Epithelial cell of prostate (primary cell): Measurements from ENCODE around the gene GRIP1.

Source experiments
- DNase-seq: peaks from one replicate; pipeline ENCODE4 v3.0.0-alpha.2; 2011; ENCODE audit warnings: low read depth, low spot score
- H3K27ac ChIP-seq: fragments of 450-650 bp; 2 replicates; pipeline ENCODE4 v1.5.1; 2017; ENCODE audit warnings: mild to moderate bottlenecking

The GRIP1 gene, protein sequence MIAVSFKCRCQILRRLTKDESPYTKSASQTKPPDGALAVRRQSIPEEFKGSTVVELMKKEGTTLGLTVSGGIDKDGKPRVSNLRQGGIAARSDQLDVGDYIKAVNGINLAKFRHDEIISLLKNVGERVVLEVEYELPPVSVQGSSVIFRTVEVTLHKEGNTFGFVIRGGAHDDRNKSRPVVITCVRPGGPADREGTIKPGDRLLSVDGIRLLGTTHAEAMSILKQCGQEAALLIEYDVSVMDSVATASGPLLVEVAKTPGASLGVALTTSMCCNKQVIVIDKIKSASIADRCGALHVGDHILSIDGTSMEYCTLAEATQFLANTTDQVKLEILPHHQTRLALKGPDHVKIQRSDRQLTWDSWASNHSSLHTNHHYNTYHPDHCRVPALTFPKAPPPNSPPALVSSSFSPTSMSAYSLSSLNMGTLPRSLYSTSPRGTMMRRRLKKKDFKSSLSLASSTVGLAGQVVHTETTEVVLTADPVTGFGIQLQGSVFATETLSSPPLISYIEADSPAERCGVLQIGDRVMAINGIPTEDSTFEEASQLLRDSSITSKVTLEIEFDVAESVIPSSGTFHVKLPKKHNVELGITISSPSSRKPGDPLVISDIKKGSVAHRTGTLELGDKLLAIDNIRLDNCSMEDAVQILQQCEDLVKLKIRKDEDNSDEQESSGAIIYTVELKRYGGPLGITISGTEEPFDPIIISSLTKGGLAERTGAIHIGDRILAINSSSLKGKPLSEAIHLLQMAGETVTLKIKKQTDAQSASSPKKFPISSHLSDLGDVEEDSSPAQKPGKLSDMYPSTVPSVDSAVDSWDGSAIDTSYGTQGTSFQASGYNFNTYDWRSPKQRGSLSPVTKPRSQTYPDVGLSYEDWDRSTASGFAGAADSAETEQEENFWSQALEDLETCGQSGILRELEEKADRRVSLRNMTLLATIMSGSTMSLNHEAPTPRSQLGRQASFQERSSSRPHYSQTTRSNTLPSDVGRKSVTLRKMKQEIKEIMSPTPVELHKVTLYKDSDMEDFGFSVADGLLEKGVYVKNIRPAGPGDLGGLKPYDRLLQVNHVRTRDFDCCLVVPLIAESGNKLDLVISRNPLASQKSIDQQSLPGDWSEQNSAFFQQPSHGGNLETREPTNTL

DNA sequence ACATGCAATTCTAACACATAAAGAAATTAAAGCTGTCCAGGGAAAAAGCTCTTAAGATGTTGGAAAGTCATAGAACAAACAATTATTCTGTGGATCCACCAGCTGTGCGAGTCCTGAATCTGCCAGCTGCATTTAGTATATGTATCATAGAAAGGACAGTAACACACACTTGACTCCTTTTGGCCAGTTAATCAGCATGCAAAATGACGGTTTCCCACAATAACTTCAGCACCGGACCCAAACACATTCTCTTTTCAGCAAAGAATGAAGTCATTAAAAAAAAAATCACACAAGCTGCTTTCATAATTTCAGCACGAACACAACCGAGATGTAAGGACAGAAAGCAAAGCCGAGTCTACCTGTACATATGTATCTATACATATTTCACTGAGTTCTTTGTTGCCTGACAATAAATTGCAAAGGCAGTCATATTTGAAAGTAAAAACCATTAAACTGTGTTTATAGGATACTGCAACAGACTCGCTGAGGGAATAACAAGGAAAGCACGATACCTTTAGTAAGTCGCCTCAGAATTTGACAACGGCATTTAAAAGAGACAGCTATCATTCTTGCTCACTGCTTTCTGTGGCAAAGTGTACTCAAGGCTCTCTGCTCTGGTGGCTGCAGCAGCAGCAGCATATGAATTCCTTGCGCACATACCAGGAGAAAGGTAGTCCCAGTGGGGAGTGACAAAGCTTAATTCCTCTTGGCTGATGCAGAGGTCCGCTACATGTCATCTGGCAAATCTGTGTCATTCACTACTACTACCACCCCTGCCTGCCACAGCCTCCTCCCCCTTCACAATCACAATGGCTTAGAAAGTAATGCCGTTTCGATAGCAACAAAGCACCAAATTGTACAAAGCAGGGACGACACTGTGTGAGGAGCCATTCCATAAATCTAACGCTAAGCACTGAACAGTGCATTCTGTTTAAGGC is at the start of gene GRIP1:
TSS of gene GRIP1 (minus strand) at position 739 of the 938 bp plus-strand sequence. CDS start at position 567, 172 bp downstream.
- no peak for DNase-seq

DNA sequence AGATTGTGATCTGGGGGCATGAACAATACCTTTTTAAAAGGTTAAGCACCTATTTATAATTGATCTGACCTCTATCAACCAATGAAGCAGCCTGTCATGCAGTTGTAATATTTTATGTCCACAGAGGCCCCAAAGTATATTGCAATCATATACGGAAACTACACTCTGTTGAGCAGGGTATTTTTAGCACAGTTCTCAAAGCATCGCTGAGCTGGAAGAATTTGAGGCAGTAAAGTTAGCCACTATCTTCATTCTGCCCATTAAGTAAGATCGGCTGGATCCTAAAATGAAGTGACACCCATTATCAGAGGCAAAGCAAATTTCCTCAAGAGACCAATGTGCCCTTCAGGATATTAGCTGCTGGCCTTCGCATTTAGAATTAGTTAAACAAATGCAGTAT is 47.7 kb upstream of the GRIP1 start:
- no peak for DNase-seq
- H3K27ac ChIP-seq = no peak overlapping the region

More for the DNA sequence above, at the start of gene GRIP1:
- H3K27ac ChIP-seq = no peak within 1 kb of the TSS

DNA sequence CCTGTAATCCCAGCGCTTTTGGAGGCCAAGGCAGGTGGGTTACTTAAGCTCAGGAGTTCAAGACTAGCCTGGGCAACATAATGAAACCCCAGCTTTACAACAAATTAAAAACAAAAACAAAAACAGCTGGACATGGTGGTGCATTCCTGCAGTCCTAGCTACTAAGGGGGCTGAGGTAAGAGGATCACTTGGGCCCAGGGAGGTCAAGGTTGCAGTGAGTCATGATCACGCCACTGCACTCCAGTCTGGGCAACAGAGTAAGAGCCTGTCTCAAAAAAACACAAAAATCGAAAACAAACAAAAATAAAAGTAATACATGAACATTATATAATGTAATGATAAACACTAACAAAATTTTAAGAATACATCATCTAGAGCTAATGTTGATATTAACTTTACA is 46.2 kb upstream of the GRIP1 start:
- no peak overlapping the region for H3K27ac ChIP-seq
- DNase-seq = no peak

DNA sequence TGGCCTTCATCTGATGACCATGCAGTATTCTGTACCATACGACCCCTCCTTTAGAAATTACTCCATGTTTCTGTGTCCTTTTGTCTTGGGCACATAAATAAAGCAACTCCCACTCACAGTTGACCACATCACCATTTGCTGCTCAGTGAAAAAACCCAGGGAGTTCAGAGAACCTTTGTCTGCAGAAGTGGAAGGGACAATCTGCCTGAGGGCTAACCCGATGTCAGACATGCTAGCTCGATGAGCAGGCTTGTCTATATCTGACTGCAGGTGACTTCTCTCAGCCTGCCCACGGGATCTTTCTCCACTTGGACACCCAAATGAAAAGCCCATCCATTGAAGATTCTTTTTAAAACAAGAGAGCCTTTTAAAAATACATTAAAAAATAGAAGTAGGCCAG is 45.7 kb upstream of the GRIP1 start:
- DNase-seq = no peak
- no peak overlapping the region for H3K27ac ChIP-seq

DNA sequence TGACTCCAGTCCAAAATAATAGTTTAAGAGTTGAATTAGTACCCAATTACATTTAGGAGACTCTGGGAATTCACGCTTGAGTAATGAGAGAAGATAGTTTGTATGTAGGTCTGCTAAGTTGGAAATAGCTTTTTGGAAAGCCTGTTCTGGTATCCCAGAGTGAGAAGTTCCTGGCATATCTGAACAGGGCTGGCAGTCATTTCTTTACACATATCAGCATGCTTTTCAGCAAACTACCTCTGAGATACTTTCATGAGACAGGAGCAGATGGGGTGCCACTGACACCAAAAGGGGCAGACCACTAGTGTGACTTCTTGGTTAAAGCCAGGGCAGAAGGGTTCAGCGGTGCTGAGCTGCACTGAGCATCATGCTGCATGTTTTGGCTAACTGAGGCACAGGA is 45.1 kb upstream of the GRIP1 start:
- DNase-seq = no peak
- no peak overlapping the region for H3K27ac ChIP-seq

DNA sequence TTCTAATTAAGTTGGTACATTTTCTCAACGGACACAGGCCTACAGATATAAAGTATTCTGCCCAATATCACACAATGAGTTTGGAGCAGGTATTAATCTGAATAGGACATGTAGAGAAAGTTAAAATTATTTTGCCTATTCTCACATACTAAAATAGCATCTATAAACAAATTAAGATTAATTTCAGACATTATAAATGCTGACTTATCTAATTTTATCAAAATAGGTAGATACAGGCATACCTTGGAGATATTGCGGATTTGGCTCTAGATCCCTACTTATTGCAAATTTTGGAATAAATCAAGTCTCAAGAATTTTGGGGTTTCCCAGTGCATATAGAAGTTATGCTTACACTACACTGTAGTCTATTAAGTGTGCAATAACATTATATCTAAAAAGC is 41.0 kb upstream of the GRIP1 start:
- no peak for DNase-seq

DNA sequence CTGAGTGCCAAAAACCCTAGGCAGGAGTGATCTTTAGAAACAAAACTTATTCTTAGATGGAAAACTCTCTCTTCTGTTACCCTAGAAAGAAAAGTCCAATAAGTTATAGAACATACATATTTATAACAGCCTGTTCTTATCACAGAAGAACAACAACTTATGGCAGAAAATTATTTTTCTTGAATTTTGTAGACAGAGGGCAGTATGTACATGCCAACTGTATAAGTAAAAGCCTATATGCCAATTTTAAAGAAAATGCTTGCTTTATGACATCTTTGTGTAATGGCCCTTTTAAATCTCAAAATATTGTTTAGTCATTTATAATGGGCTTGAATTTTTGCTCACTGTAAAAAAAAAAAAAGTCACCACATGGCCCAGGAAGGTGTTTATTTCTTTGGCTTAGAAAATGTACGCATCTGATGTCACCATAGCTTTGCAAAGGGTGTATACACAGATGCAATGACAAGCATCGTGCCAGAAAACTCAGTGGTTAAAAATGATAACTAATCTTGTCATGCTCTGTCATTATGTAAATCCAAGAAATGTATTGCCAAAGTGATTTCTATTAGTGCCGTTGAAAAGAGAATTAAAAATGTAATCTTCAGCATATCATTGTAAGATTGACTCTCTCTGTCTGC is 38.3 kb upstream of the GRIP1 start:
- no peak overlapping the region for H3K27ac ChIP-seq
- no peak for DNase-seq

More for the DNA sequence above, 41.0 kb upstream of the GRIP1 start:
- H3K27ac ChIP-seq = no peak overlapping the region

DNA sequence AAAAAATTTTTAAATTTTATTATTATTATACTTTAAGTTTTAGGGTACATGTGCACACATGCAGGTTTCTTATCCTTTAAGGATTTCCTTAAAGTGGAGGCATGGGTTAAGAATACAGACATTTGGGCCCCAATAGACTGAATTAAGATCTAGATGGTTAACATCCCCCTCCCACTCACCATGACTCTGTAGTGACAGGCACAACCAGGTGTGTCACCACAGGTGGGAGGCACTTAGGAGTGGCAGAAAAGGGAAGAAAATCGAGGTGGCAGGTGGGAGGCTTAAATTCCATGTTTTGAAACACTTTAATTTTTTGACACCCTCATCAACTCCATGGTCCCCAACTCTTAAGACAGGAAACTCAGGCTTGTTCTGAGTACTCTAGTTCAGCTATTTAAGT is 37.6 kb upstream of the GRIP1 start:
- no peak overlapping the region for H3K27ac ChIP-seq
- DNase-seq = no peak

DNA sequence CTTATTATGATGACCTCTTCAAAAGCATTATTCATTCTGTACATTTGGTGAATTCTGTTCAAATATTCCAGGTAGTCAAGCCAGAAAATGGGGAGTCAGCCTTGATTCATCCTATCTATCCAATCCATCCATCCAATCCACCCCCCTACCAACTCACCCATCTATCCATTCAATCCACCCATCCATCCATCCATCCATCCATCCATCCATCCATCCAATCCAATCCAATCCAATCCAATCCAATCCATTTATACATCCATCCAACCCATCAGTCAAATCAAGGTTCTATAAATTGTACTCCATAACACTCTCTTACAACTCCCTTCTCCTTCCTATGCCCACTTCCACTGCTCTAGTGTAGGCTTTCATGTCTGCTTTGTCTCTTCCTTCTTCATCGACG is 35.8 kb upstream of the GRIP1 start:
- DNase-seq = no peak
- no peak overlapping the region for H3K27ac ChIP-seq

DNA sequence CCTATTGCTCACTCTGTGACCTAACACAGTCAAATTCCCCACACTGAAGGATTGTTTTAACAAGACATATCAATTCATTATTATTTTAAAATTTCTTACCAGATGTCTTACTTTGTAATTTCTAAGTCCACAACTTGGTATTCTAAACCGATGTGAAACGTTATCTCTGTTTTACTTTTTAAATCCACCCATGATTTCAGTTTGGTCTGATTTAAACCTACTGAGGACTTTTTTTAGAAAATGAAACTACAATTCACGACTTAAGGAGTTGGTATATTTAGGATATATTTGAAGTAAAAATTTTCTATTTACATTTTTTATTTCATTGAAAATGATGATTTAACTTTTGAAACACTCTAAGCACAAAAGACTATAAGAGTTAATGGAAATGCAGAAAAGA is 35.1 kb upstream of the GRIP1 start:
- no peak overlapping the region for H3K27ac ChIP-seq
- no peak for DNase-seq

DNA sequence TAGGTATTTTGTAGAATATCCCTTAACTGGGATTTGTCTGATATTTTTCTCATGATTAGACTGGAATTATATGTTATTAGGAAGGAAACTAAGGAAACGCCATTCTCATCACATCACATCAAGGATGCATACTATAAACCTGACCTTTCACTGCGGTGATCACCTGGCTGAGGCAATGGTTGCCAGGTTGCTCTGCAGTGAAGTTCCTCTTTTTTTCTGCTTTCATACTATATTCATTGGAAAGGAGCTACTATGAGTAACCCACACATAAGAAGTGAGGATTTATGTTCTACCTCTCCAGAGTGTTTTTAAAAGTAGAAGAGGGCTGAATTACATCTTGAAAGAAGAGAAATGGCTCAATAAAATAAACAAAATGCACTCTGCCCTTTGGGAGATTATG is 31.0 kb upstream of the GRIP1 start:
- H3K27ac ChIP-seq = no peak overlapping the region

DNA sequence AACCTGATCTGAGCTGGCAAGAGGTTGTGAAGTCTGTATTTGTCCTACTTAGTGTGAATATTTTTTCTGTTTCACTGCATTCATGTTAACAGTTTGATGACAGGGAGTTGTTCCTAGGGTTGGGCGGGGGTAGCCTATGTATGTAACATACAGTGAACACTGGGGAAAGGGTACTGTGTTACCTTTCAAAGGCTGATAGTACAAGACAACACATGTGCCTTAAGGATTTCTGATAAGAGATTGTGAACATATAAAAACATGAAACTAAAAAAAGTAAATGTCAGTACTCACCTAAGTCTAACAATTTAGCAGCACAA is 30.5 kb upstream of the GRIP1 start:
- DNase-seq = no peak
- no peak overlapping the region for H3K27ac ChIP-seq

More for the DNA sequence above, 31.0 kb upstream of the GRIP1 start:
- DNase-seq = no peak

DNA sequence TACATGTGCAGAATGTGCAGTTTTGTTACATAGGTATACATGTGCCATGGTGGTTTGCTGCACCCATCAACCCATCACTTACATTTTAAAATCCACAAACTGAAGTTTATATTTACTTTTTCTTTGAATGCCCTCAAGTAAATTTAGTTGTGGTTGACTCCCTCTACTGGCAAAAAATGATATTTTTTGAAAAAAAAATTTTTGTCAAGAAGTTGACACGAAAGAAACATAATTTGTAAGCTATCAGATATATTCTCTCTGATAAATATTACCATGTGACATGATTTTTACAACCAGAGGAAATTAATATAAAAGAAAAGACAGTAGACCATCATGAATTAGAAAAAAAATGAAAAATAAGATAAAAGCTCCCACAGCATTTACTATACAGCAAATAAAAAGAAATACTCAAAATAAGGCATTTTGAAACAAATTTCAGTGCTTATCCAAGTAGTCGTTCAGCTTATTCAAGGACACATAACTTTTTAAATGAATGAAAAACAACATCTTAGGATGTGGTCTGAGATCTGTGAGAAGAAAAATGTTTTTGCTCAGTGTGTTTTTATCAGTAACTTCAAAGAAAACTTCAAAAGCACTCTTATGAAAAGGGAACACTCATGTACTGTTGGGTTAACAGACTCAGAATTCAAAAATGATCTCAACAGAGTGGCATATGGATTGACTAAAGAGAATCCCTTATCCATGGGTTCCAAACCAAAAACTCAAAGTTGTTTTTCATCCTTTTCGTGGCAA is 30.0 kb upstream of the GRIP1 start:
- no peak for DNase-seq
- H3K27ac ChIP-seq = no peak overlapping the region

DNA sequence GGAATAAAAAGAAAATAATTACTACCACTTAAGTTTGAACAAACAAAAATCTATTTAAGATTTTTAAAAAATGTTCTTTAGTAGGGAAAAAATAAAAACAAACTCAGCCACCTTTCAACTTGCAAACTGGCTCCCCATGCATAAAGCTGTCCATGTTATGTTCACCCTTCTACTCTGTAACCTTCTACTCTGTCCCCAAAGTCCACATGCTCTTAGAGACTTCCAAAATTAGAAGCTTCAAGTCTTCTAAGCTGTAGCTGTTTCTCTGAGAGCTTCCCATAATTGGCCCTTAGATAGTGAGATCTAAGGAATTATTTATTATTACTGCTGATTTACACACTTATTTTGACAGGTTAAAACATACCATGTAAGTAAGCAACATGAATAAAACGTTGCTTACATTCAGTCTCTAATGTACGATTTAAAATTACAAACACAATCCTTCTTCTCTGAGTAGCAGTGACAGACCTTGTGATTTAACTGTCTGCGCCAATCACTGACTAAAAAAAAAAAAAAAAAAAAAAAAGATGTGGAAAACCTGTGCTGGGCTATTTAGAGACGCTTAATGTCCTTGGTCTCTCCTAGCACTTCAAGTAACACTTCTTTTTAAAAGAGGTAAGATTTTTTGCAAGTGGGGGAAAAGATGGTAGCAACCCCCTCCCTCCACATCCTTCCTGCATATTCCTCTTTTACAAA is 28.3 kb upstream of the GRIP1 start:
- DNase-seq = no peak
- no peak overlapping the region for H3K27ac ChIP-seq

DNA sequence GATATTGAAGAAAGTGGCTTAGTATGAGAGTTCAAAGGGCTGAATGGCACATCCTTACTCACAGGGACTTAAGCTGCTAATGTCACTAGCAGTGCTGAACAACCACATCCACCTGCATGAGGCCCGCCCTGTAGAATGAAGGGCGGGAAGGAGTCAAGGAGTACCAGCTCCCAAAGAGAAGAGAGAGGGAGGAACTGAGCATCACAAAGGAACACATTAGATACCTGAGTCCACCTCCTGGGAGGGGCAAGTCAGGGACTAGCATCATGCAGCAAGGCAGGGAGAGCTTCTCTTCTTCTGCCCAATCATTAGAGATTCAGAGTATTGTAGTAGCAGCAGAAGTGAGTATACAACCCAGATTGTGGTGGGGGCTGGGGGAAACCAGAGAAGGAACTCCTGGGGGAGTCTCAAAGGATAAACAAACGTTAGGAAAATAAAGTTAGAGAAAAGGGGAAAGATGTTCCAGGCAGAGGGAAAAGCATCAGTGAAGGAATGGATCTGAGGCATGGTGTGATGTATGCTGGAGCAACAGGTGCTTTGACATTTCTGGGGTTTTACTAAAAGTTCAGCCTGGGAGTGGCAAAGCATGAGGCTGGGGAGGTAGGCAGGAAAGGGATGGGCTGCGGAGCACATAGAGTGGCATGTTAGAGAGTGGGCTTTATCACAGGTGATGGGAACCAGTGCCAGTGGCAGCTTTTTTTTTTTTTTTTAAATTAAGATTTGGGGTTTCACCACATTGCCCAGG is 21.0 kb upstream of the GRIP1 start:
- H3K27ac ChIP-seq = no peak overlapping the region
- DNase-seq = no peak

DNA sequence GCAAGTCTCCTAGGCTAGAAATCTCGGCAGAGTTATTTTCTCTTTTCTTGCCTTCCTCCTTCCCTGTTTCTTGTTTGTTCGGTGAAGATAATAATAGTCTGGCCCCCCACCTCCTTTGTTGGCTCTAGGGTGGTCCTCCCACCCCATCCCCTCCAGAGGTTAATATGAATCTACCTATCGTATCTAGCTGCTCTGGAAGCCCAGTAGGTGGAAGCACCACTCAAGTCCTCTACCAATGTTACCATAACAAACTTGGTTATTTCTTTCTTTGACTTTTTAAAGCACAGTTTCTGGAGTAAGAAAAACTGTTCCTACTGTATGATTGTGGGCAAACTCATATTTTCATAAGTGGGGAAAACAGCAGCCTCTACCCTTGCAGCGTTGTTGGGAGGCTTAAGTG is 19.7 kb upstream of the GRIP1 start:
- no peak for DNase-seq
- H3K27ac ChIP-seq = no peak overlapping the region

DNA sequence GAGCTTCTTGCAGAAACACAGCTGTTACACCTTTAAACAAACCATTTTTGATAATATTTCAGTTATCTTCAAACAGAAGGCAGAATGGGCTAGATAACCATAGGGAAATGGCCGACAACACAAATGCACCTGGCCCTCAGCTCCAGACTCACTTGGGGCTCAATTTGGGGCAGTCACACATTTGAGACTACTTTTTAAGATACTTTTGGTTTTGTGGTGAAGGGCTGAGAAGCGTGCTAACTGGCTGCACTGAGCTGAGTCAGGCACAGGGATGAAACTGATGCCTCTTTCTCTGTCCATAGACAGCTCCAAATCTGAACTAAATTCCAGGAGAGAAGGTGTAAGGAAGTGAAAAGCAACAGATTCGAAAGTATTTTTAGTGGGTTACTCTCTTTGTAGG is 18.5 kb upstream of the GRIP1 start:
- no peak for DNase-seq
- no peak overlapping the region for H3K27ac ChIP-seq
